Suppressor macrophage treated with lipopolysaccharide for 1 hour (primary cell): ENCODE results near the gene KRT38.
"Not testable (repeated sequence)": the region's sequence is repeated elsewhere in the genome, so short reads cannot be mapped to it uniquely, and the experiment has no call there.

Experiments
- DNase-seq, 3 donors: peaks; one replicate each; pipeline ENCODE4 v3.0.0-alpha.2; 2020 to 2022

Gene KRT38

DNA sequence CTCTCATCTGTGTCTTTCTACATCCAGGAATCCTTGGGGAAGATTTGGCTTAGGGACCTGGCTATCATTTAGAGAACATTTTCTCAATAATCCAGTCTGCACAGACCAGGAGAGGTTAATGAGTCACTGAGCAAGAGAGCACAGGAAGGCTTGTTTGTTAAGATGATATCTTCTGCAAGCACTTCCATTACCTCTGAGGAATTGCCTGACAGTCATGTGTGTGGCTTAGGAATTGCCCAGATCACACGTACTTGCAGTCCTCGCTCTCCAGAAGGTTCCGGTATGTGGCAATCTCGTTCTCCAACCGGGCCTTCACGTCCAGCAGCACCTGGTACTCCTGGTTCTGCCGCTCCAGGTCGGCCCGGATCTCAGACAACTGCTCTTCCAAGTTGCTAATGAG lies 19.7 kb downstream of the KRT38 start:
- DNase-seq, result no peak

DNA sequence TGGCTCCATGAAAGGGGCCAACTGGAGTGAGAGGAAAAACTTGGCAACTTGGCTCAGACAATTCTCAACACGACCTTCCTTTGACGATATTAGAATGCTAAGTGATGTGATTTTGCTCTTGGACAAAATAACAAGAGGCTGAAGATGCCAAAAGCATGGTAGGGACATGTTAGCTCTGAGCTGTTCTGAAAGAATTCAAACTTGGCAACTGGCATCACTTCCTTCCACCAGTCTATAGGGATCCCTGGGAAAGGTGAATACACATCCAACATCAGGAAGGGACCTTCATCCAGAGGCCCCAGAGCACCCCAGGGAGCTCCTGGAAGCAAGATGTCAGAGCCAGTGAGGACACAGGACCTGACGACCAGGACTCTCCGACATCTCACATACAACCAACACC lies 20.6 kb downstream of the KRT38 start:
- DNase-seq, result no peak

DNA sequence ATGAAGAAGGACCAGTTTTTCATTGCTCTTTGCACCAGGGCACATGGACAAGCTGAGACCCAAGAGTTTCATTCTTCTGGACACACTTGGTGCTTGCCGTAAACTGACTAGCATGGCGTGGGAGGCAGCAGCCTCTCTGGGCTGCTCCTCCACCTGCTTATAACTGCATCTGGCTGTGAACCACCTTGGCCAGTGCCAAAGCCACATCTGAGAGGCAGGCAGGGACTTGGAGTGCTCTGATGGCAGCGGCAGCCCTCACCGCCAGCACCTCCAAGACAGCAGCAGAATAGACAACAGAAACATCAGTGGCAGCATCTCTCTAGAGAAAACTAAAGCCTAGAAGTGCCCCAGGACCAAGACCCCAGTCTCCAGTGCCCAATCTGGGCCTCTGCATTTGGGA lies 21.1 kb downstream of the KRT38 start:
- no peak for DNase-seq

DNA sequence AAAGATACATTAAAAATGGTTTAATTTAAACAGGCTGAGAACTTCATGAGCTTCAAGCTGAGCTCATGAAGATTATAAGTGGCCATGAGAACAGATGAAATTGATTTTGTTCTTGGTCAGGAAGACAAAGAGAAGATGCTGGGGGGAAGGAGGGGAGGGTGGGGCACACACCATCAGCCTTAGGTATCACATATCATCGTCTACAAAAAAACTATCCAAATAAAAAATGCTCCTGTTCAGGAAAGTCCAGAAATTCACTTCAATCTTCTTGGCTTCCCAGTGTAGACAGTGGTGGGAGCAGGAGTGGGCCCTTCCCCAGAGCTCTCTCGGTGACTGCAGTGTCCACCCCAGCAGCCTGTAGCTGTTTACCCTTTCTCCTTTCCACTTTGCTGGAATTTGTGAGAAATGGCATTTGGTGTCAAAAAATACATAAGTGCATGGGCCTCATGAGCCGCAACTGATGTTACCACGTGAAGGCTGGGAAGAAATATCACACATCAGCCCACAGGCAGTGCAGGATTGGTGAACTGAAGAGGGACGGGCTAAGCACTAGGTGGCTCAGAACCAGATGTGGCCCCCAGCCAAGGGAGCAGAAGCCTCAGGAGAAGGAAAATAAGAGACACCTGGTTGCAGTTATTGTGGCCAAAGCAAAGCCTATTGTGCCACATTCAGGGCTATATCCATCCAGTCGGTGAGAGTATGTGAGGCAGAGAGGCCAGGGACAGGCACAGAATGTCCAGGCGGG lies 22.5 kb downstream of the KRT38 start:
- DNase-seq, result no peak

DNA sequence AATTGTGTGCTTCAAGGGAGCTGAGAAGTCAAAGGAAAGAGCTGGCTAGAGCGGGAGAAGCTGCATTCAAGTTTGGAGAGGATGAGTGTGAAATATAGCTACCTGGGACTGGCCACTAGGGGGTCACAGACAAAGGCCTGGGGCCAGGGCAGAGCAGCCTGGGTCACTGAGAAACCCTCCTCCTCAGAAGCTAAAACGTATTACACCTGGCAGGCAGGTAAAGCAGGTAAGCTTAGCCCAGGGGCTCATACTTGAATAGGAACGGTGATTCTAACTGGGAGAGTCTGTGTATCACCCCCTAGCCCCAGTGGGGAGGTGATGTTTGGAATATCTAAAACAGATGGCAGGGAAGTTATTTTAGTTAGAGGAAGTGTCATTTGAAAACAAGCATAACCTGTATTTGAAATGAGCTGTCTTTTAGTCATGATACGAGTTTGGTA lies 23.2 kb downstream of the KRT38 start:
- DNase-seq, result peak in 2 of 3 donors; percentile 17

DNA sequence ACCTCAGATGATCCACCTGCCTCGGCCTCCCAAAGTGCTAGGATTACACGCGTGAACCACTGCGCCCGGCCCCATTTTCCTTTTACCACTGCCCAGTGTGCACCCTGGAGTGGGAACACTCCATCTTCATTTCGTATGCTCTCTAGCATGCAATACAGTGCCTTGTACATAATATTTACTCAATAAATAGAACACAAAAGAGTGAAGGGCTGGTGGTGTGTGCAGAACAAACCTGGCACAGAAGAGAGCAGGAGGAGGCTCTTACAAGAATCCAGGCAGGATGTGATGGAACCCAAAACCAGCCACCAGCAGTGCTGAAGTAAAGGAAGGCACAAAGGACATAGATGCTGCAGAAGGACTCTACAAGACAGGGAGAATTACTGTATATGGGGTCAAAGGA lies 23.7 kb downstream of the KRT38 start:
- DNase-seq, result no peak

DNA sequence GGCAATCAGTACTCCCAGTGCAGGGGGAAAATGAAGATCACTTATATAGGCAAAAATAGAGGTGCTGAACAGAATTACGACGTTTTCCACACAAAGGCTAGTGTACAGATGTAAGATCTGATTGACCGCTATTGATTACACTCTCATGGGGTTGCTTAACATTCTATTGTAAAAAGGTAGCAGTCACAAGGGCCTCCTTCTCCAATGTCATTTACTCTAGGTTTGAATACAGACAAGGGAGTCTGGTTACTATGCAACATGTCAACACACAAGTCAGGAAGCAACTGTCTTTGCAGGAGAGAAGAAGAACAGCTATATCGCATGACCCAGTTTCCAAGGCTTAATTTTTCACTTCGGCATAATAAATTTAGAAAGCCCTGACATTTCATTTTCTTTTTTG lies 24.3 kb downstream of the KRT38 start:
- no peak for DNase-seq

DNA sequence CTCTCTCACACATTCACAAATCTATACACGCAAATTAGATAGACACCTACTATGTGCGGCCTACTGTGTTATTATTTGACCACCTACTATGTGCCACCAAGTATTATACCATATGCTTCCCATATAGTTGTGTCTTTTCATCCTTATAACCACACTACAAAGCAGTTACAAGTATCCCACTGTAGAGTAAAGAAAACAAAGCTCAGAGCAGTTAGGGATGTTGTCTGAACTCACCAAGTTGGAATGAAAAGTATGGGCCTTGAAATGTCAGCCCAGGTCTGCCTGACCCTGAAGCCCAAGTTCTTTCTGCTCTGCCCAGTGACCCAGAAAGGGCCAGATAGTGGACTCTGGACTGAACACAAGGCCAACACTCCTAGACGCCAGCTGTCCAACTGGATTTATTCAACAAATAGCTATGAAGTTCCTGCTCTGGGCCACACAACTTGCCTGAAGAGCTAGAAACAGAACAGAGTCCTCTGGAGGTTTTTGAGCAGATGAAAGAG lies 24.9 kb downstream of the KRT38 start:
- DNase-seq, result no peak

DNA sequence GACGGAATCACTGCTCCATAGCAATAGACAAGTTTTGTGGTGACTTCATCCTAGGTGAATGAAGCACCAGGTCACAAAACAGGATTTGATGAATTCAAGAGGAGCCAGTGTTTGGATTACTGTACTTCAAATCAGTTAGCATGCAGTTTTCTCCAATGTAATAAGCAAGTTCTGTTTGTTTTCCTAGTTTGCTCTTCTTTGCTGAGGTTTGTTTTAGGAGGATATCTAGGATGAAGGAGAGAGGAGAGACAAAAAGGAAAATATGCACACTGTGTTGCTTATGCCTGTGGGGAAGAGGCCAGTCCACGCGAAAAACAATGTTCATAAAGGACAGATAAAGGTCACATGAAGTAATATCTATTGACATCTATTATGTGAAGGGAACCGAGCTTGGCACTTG lies 25.4 kb downstream of the KRT38 start:
- DNase-seq, result no peak

DNA sequence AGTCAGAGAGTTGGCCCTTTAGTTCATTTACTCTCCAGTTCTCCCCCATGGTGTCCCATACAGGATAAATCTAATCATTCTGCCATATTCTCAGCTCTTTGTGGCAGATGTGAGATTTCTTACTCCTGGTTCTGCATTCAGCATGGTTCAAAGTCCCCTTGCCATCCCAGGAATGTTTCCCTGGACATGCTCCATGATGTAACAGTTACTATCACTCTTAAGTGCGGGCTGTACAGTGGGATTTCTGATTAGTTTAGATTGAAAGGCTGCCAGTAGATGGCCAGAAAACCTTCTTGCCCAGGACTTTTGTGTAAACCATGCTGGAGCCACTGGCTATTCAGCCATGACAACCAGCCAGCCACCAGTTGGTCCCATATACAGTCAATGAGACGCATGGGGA lies 26.8 kb downstream of the KRT38 start:
- no peak for DNase-seq

DNA sequence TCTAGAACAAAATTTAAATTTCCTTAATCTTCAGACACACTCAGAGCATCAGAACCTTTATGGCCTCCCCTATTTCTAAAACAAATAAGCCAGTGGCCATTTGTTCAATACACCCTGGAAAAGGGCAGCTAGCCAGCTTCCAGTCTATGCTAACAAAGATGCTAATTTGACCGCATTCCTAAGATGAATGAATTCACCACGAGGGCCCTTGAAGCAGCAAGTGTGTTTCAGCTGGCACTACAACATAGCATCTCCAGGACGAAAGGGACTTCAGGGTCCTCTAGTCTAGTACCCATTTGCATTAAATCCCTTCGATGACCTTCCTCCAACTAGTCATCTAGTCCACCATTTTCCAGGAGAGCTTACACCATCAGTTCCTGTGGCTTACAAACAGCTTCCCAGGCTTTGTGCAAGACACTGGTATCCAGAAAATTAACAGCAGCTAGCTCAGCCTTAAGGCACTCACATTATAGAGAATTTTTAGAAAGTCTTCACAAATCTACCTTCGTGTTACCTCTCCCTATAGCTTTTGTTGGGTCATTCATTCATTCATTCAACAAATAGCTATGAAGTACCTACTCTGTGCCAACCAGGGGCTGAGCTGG lies 27.3 kb downstream of the KRT38 start:
- DNase-seq, result no peak

DNA sequence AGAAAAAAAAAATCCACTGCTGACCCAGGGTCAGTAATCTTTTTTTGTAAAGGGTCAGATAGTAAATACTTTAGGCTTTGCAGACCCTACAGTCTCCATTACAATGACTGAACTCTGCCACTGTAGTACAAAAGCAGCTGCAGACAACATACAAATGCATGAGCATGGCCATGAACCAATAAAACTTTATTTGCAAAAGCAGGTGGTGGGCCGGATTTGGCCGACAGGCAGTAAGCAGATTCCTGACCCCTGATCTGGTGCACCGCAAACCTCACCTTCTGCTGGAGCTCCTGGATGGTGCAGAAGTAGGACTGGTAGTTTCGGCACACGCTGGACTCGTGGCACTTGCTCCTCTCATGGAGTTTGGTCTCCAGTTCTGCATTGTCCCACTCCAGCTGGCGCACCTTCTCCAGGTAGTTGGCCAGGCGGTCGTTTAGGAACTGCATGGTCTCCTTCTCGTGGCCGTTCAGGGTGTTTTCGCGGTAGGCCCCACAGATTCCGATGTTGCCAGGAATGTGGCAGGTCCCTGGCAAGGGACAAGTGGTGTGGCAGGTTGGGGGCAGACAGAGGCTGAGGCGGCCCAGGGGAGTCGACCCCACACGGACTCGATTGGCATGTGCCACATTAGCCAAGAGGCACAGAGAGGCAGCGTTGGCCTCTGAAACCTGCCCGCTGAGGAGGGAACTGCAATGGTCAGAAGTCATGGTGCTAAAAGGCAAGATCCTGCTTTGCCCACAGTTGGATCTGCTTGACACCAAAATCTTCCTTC lies 29.5 kb downstream of the KRT38 start:
- no peak for DNase-seq

DNA sequence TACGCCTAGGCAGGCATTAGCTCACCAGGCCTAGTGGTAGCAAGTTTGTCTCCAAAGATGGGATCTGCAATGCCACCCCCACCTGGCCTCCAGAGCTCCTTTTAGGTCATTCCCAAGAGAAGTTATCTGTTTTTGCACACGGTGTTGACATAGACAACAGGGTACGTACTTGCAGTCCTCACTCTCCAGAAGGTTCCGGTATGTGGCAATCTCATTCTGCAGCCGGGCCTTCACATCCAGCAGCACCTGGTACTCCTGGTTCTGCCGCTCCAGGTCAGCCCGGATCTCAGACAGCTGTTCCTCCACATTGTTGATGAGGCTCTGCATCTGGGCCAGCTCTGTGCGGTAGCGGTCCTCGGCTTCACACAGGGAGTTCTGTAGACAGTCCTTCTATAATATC lies 33.6 kb downstream of the KRT38 start:
- DNase-seq, result no peak

DNA sequence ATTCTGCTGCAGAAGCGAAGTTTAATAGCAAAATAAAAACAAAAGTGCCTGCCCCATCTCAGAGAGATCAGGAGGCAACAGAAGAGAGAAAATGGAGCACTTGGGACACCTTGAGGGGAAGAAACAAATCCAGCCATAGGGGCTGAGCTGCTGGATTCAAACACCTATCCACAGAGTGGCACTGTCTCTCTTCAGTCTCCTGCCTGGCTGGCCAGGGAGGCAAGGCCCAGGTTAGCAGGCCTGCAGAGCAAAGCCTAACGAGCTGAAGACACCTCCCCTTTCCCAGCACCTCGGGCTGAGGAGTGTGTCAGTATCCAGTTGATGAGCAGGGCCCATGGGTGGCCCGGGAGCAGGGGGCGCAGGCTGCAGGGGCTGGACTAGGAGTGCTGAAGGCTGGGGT lies 34.6 kb downstream of the KRT38 start:
- no peak for DNase-seq

DNA sequence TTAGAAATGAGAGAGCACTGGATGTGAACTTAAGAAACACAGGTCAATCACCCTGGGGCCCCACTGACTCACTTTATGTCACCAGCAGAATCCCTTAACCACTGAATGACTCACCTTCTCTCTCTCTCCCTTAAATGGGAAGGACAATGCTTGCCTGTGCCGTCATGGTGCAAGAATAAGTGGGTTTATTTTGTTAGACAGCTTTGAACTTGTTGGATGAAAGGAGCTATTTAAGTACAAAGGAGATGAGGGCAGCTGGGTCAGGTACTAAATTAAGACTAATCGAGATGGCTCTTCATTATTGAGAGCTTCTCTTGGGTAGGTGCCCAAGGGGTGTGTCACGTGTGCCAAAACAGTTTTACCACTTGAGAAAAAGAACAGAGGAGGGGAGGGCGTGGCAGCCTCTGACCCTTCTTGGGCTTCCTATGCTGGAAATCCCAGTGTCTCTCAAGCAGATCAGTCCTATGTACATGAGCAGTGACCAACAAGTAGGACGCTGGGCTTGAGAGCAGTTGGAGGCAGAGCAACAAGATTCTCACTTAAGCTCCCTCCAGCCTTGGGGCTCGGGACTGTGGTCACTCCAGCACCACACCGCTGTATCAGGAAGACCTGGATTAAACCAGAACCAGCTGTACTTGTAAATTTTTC lies 36.6 kb downstream of the KRT38 start:
- DNase-seq, result peak; percentile 75 to 84 (median 79)

DNA sequence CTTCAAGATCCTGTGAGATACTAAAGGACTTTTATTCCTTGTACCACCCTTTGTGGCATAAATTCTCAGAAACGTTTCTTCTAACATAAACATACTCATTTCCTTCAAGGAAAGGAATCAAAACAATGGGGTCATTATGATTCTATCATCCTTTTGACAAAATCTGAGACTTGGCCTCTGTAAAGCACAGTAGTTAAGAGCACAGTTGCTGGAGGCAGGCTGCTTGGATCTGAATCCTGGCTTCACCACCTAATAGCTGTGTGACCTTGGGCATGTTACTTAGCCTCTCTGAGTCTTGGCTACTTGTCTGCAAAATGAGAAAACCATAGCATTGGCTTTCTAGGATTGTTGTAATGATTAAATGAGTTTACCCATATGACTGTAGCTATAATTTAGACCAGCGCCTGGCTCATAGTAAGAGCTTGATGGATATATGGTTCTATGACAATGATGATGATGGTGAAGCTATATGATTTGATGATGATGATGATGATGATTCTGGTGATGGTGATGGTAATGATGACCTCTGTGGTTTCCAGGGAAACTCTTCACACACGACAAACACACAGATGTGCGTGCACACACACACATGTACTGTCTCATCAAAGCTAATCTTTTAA lies 37.3 kb downstream of the KRT38 start:
- no peak for DNase-seq

DNA sequence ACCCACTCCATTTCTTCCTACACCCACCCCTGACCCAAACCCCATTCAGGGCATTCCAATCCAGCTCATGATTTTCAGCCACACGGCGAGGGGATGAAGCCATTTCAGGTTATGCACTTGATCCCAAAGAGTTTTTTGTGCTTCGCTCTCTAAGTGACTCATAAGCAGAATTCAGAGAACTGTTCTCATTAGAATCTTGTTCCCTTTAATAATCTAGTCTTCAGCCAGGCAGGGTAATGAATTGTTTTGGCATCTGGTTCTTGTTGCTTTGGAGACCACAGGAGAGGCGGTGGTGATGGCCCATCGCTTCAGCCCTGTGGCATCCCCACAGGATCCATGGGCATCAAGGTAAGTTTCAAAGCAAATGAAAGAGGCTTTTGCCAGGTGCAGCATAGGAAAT lies 38.6 kb downstream of the KRT38 start:
- peak; percentile 44 to 47 (median 45) for DNase-seq

DNA sequence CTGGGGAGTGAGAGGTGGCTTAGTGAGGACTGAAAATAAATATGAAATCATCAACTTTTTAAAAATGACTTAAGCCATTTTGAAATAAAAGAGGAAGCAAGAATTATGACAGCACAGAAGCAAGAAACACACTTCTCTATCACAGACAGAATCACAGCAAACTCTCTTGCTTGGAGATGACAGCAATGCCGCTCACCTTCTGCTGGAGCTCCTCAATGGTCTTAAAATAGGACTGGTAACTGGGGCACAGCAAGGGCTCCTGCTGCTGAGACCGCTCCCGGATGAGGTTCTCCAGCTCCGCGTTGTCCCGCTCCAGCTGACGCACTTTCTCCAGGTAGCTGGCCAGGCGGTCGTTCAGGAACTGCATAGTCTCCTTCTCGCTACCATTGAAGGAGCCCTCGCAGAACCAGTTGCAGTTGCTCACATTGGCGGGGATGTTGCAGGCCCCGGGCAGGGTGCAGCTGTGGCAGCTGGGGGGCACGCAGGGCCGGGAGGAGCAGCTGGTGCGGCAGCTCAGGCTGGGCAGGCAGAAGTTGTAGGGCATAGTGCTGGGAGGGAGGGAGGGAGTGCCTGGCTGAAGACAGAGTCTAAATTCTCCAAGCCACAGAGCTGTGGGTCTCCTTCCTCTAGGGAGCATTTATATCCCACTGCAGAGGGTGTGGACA lies 43.7 kb downstream of the KRT38 start, which contains the start of gene KRT31:
TSS of gene KRT31 (minus strand) at position 613 of the 665 bp plus-strand sequence. CDS start at position 544, 69 bp downstream.
- peak; percentile 24 to 70 (median 62) for DNase-seq

DNA sequence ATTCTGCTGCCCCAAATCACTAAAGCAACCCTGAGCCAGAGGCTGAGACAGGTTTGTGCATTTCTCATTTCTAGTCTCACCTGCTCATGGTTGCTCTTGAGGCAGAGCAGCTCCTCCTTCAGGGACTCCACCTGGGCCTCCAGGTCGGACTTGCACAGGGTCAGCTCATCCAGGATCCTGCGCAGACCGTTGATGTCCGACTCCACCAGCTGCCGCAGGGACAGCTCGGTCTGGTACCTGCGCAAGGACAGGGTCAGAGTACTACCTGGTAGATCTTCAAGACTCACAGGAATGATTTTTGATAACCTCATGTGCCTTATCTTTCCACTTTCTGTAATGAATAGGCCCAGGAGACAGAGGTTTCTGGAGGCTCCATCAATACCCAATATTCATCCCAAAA lies 44.4 kb downstream of the KRT38 start:
- DNase-seq, result no peak

DNA sequence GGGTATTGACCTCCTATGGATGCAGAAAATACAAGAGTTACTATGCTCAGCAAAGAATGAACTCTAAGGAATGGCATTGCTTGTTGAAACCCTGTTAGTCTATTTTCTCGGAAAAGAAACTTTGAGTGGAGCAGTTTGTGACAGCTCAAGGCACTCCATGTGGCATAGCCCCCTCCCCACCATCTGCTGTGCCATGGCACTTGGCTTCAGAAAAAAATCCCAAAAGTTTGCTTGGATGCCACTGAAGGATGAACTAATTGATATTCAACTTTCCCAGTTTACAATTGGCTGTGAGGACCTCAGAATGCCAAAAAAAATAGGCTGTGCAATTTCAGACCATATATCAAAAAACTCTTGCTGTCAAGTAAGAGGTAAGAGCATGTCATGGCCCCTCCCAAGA lies 45.2 kb downstream of the KRT38 start:
- DNase-seq, result no peak

DNA sequence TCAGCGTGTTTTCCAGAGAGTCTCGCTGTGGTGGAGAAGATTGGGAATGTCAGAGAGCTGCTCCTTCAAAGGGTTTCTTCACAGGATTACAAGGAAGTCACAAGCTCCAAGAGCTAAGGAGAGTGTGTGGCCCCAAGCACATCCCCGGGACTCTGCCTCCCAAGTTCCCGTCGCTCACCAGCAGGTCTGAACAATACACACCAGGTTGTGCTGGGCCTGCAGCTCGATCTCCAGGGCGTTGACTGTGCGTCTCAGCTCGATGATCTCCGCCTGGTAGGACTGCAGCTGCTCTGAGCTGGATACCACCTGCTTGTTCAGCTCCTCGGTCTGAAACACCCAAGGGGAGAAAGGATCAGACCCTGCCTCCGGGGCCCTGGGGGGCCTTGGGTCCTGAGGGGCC lies 45.7 kb downstream of the KRT38 start:
- not testable (repeated sequence) for DNase-seq
